Caco-2 (cell line): ENCODE data around the gene THOC1. TPM values are rescaled to one million over a fixed set of nuclear protein-coding genes. Genes with fewer than 3 reads are reported as not detected.

Source experiments
- BruUV-seq: library from RNA; stranded (reverse); fragments of 400-500 nt; replicated peaks from 2 replicates; lab custom pipeline; 2021; lab: Mats Ljungman, UMichigan
- CTCF ChIA-PET: fragments of 300-600 bp; sonication (Branson Sonifier 250); formaldehyde crosslinking; loops from one replicate; lab custom pipeline; 2022; ENCODE audit warnings: antibody characterized with exemption; lab: Charles Lee
- POLR2A ChIA-PET: fragments of 300-600 bp; sonication (Branson Sonifier 250); formaldehyde crosslinking; loops from one replicate; lab custom pipeline; 2022; ENCODE audit warnings: antibody characterized with exemption; lab: Charles Lee
- DNase-seq, 2 experiments: peaks; one replicate each; pipeline versions ENCODE4 v3.0.0 to v3.0.0-alpha.2; 2020 to 2022
- H3K27me3 ChIP-seq: replicated peaks from 2 replicates; pipeline ENCODE4 v1.6.0; 2011; ENCODE audit warnings: low read length; ENCODE audit not compliant: control insufficient read depth, insufficient read depth
- H3K36me3 ChIP-seq: 2 replicates; pipeline ENCODE4 v1.5.1; 2011; ENCODE audit warnings: low read length; ENCODE audit not compliant: control insufficient read depth, insufficient read depth
- H3K4me1 ChIP-seq: fragments of 250-450 bp; sonication (Bioruptor Pico); 2 replicates; pipeline ENCODE4 v1.5.1; 2020; ENCODE audit warnings: mild to moderate bottlenecking
- H3K4me3 ChIP-seq: 2 replicates; pipeline ENCODE4 v1.5.1; 2011; ENCODE audit warnings: low read depth, mild to moderate bottlenecking, control low read depth, low read length
- H3K9me3 ChIP-seq: fragments of 250-450 bp; sonication (Bioruptor Pico); 2 replicates; pipeline ENCODE4 v1.5.1; 2020; ENCODE audit warnings: mild to moderate bottlenecking, moderate library complexity
- H3K27ac Mint-ChIP-seq: one replicate; pipeline ENCODE4 v1.8.0; 2022; ENCODE audit warnings: mixed read lengths; ENCODE audit not compliant: unreplicated experiment
- H3K27me3 Mint-ChIP-seq: one replicate; pipeline ENCODE4 v1.8.0; 2022; ENCODE audit warnings: mixed read lengths; ENCODE audit not compliant: insufficient read depth, unreplicated experiment
- H3K36me3 Mint-ChIP-seq: one replicate; pipeline ENCODE4 v1.8.0; 2022; ENCODE audit warnings: mild to moderate bottlenecking, mixed read lengths; ENCODE audit not compliant: insufficient read depth, unreplicated experiment
- H3K4me1 Mint-ChIP-seq: one replicate; pipeline ENCODE4 v1.8.0; 2022; ENCODE audit warnings: low read depth, mixed read lengths; ENCODE audit not compliant: unreplicated experiment
- H3K4me3 Mint-ChIP-seq: one replicate; pipeline ENCODE4 v1.8.0; 2022; ENCODE audit warnings: mild to moderate bottlenecking, moderate library complexity, mixed read lengths; ENCODE audit not compliant: unreplicated experiment
- H3K9me3 Mint-ChIP-seq: one replicate; pipeline ENCODE4 v1.8.0; 2022; ENCODE audit warnings: mixed read lengths; ENCODE audit not compliant: unreplicated experiment
- intact Hi-C: fragments of 100-400 bp; cut with micrococcal nuclease; formaldehyde crosslinking; loops from one replicate; pipeline ENCODE4 v1.10.0; 2022; ENCODE audit not compliant: unreplicated experiment
- total RNA-seq: library from RNA; stranded (reverse); gene quantifications from 2 replicates; pipeline ENCODE4 v1.2.3, GENCODE V29; 2022
- TF ChIP-seq, protein P1 (sequence below), 2 experiments: fragments of 200-600 bp in 1 of 2; IDR thresholded peaks; 1 replicate in 1 of 2; 2 replicates in 1 of 2; pipeline versions ENCODE4 v1.5.1 to v1.8.0; 2011 to 2022; ENCODE audit warnings: antibody characterized with exemption in 1 of 2, control low read depth in 1 of 2, inconsistent platforms in 1 of 2, low read depth in 1 of 2, low read length in 1 of 2, mild to moderate bottlenecking in 1 of 2, moderate library complexity in 1 of 2; ENCODE audit not compliant: insufficient read depth in 1 of 2, severe bottlenecking in 1 of 2, unreplicated experiment in 1 of 2

The THOC1 gene
- total RNA-seq, 1 experiment from 2014 or later = 65.4 TPM

DNA sequence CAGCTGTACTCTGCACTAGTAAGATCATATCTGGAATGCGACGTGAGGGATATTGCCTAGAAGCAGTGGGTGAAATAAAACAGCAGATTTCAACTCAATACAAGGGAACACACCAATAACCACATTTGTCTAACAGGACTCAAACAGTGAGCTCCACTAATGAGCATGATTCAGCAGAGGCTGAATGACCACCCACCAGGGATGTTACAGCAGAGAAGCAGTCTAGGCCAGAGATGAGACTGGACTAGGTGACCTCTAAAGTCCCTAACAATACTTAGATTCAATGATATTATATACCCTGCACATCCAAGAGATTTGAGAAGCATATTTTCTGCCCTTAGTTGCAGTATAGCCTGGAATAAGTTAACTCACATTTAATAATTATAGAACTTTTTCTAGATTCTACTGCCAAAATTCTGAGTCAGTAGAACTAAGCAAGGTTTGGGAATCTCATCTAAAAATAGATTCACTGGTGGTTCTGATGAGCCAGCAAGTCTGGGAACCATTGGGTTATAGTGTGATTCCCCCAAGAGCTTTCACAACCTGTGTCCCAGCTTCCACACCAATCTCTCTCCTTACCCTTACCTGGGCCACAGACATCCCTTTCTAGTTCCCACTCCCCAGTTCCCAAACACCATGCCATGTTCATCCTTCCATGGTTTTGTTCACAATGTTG lies 6.3 kb downstream of the THOC1 start:
- Histone ChIP-seq H3K4me1 (no peaks in the 10 kb centered on the region), H3K36me3 (peaks cover 5% of the 10 kb centered on the region), H3K4me3 (no peak overlapping the region), H3K9me3 (no peaks in the 10 kb centered on the region), H3K27me3 (no peaks in the 10 kb centered on the region)
- ChIA-PET POLR2A (no interaction called here), CTCF (interaction anchor here (0.5 kb wide), 1 partner anchor 578 kb away, joined by 4 read pairs; no protein-coding TSS in a partner anchor)
- Mint-ChIP-seq H3K9me3 (no peaks in the 10 kb centered on the region), H3K4me1 (peaks cover 7% of the 10 kb centered on the region), H3K27me3 (no peaks in the 10 kb centered on the region), H3K36me3 (peaks cover 48% of the 10 kb centered on the region), H3K27ac (no peak overlapping the region), H3K4me3 (no peak overlapping the region)
- TF ChIP-seq, protein P1, sequence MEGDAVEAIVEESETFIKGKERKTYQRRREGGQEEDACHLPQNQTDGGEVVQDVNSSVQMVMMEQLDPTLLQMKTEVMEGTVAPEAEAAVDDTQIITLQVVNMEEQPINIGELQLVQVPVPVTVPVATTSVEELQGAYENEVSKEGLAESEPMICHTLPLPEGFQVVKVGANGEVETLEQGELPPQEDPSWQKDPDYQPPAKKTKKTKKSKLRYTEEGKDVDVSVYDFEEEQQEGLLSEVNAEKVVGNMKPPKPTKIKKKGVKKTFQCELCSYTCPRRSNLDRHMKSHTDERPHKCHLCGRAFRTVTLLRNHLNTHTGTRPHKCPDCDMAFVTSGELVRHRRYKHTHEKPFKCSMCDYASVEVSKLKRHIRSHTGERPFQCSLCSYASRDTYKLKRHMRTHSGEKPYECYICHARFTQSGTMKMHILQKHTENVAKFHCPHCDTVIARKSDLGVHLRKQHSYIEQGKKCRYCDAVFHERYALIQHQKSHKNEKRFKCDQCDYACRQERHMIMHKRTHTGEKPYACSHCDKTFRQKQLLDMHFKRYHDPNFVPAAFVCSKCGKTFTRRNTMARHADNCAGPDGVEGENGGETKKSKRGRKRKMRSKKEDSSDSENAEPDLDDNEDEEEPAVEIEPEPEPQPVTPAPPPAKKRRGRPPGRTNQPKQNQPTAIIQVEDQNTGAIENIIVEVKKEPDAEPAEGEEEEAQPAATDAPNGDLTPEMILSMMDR (IDR thresholded peaks at IDR 0.05; ENCODE audit: insufficient read depth in 1 of 2, low read depth in 1 of 2, low read length in 1 of 2, severe bottlenecking in 1 of 2, unreplicated experiment in 1 of 2) = no peak
- no TSS peak for BruUV-seq
- intact Hi-C loops = no loop called here
- no peak for DNase-seq

GRCh38 chr18:260547-260946 lies 7.3 kb downstream of the THOC1 start:
- ChIA-PET POLR2A (no interaction called here), CTCF (no interaction called here)
- peaks cover under 1% of the 10 kb centered on the region for H3K4me1 Mint-ChIP-seq
- H3K27ac Mint-ChIP-seq = no peak overlapping the region
- Histone ChIP-seq H3K36me3 (peaks cover 5% of the 10 kb centered on the region), H3K4me1 (no peaks in the 10 kb centered on the region), H3K9me3 (no peaks in the 10 kb centered on the region), H3K27me3 (no peaks in the 10 kb centered on the region), H3K4me3 (no peak overlapping the region)
- intact Hi-C loops = no loop called here
- peaks cover 51% of the 10 kb centered on the region for H3K36me3 Mint-ChIP-seq
- no peak overlapping the region for H3K4me3 Mint-ChIP-seq
- H3K27me3 Mint-ChIP-seq = no peaks in the 10 kb centered on the region
- TF ChIP-seq, protein P1 (IDR thresholded peaks at IDR 0.05; ENCODE audit: insufficient read depth in 1 of 2, low read depth in 1 of 2, low read length in 1 of 2, severe bottlenecking in 1 of 2, unreplicated experiment in 1 of 2) = no peak
- no peaks in the 10 kb centered on the region for H3K9me3 Mint-ChIP-seq
- DNase-seq = no peak
- no TSS peak for BruUV-seq

- ChIA-PET POLR2A (no interaction called here), CTCF (no interaction called here)
- Mint-ChIP-seq H3K9me3 (no peaks in the 10 kb centered on the region), H3K27me3 (no peaks in the 10 kb centered on the region), H3K4me3 (no peak overlapping the region), H3K36me3 (peaks cover 70% of the 10 kb centered on the region), H3K27ac (no peak overlapping the region), H3K4me1 (no peaks in the 10 kb centered on the region)
- H3K4me1 ChIP-seq = no peaks in the 10 kb centered on the region
- peaks cover 4% of the 10 kb centered on the region for H3K36me3 ChIP-seq
- intact Hi-C loops = no loop called here
- BruUV-seq = no TSS peak
- DNase-seq = no peak
- TF ChIP-seq, protein P1 (IDR thresholded peaks at IDR 0.05; ENCODE audit: insufficient read depth in 1 of 2, low read depth in 1 of 2, low read length in 1 of 2, severe bottlenecking in 1 of 2, unreplicated experiment in 1 of 2) = no peak
- no peaks in the 10 kb centered on the region for H3K27me3 ChIP-seq
- no peaks in the 10 kb centered on the region for H3K9me3 ChIP-seq
- no peak overlapping the region for H3K4me3 ChIP-seq
Measured at GRCh38 chr18:255171-255570, 12.7 kb downstream of the THOC1 start.
